A673 (cell line): Measurements from ENCODE around the gene PSTPIP1. TPM values are rescaled to one million over a fixed set of nuclear protein-coding genes. Genes with fewer than 3 reads are reported as not detected.

Source experiments
- BruUV-seq: library from RNA; stranded (reverse); fragments of 400-500 nt; replicated peaks from 2 replicates; lab custom pipeline; 2021; lab: Mats Ljungman, UMichigan
- CTCF ChIA-PET: fragments of 300-600 bp; sonication (Branson Sonifier 250); formaldehyde crosslinking; loops from one replicate; lab custom pipeline; 2022; ENCODE audit warnings: antibody characterized with exemption; lab: Charles Lee
- POLR2A ChIA-PET: fragments of 300-600 bp; sonication (Branson Sonifier 250); formaldehyde crosslinking; loops from one replicate; lab custom pipeline; 2022; ENCODE audit warnings: antibody characterized with exemption; ENCODE audit not compliant: low non-redundant PET; lab: Charles Lee
- DNase-seq: peaks from one replicate; pipeline ENCODE4 v3.0.0-alpha.2; 2015; ENCODE audit warnings: low spot score
- H3K27ac ChIP-seq: fragments of 200-600 bp; sonication (generic); 2 replicates; pipeline ENCODE4 v1.5.1; 2016; ENCODE audit warnings: mixed run types, low read depth, mild to moderate bottlenecking, mixed read lengths, antibody characterized with exemption, low read length; ENCODE audit not compliant: poor library complexity, severe bottlenecking
- H3K27me3 ChIP-seq: fragments of 200-600 bp; sonication (generic); replicated peaks from 2 replicates; pipeline ENCODE4 v1.6.1; 2017; ENCODE audit warnings: mixed run types, low read depth, mild to moderate bottlenecking, mixed read lengths, antibody characterized with exemption, low read length; ENCODE audit not compliant: insufficient read depth, poor library complexity
- H3K36me3 ChIP-seq: fragments of 200-600 bp; sonication (generic); 2 replicates; pipeline ENCODE4 v1.6.1; 2016; ENCODE audit warnings: mixed run types, mild to moderate bottlenecking, mixed read lengths, antibody characterized with exemption, low read length; ENCODE audit not compliant: insufficient read depth, poor library complexity, severe bottlenecking
- H3K4me1 ChIP-seq: fragments of 200-600 bp; sonication (generic); 2 replicates; pipeline ENCODE4 v1.6.1; 2017; ENCODE audit warnings: mixed run types, mild to moderate bottlenecking, mixed read lengths, antibody characterized with exemption, low read length; ENCODE audit not compliant: insufficient read depth, poor library complexity, severe bottlenecking
- H3K4me3 ChIP-seq: fragments of 200-600 bp; sonication (generic); 2 replicates; pipeline ENCODE4 v1.5.1; 2016; ENCODE audit warnings: low read depth, mixed run types, mild to moderate bottlenecking, mixed read lengths, low read length; ENCODE audit not compliant: poor library complexity, severe bottlenecking
- H3K9me3 ChIP-seq: fragments of 200-600 bp; sonication (generic); 2 replicates; pipeline ENCODE4 v1.6.1; 2016; ENCODE audit warnings: mixed run types, low read depth, mild to moderate bottlenecking, mixed read lengths, antibody characterized with exemption, low read length; ENCODE audit not compliant: poor library complexity, severe bottlenecking
- EZH2 ChIP-seq: fragments of 200-600 bp; sonication (generic); IDR thresholded peaks from 2 replicates; pipeline ENCODE4 v1.6.1; 2017; ENCODE audit warnings: borderline replicate concordance, low read depth, mild to moderate bottlenecking, mixed read lengths, antibody characterized with exemption, low read length; ENCODE audit not compliant: poor library complexity, severe bottlenecking
- intact Hi-C: fragments of 100-400 bp; cut with micrococcal nuclease; formaldehyde crosslinking; loops from one replicate; pipeline ENCODE4 v1.10.0; 2022; ENCODE audit not compliant: unreplicated experiment
- total RNA-seq: library from RNA; stranded (reverse); gene quantifications from 2 replicates; pipeline ENCODE4 v1.2.3, GENCODE V29; 2021
- TF ChIP-seq, protein P1 (sequence below): fragments of 300-800, 200-600 bp; sonication (generic); conservative IDR thresholded peaks from 2 replicates; pipeline ENCODE4 v1.5.1; 2017; ENCODE audit warnings: low read depth, mild to moderate bottlenecking, antibody characterized with exemption, low read length, moderate library complexity, mixed read lengths

The PSTPIP1 gene
- total RNA-seq, 1 experiment from 2014 or later: not detected

DNA sequence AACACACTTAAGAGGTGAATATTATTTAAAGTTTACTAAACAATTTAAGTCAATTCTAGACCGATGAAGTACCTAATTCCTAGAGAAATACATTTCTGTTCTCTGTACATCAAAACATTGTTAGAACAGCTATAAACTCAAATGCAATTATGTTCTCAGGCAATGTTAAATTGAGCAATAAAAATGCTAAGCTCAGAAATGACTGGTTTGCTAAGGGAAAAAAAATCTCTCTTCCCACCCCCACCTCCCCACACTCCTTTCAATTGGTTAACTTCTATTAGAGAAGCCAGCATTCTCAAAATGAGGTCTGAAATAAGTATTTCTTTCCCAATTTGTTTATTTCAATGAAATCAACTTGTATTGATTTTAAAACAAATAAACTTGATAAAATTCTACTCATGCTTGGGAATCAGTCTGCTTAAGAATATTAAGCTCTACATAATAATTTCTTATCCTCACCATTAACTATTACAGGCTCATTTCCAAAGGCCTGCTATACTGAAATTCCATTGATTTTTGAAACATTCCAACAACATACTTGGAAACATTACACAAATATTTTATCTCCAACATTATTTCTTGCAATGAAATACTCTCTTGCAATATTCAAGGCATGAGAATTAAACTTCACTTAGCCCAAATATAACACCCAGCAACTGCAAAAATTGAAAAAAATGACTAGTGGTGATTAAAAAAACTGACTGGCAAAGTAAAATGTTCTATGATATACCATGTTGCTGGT lies 53.4 kb downstream of the PSTPIP1 start:
- POLR2A ChIA-PET: no interaction called here
- TF ChIP-seq, protein P1, sequence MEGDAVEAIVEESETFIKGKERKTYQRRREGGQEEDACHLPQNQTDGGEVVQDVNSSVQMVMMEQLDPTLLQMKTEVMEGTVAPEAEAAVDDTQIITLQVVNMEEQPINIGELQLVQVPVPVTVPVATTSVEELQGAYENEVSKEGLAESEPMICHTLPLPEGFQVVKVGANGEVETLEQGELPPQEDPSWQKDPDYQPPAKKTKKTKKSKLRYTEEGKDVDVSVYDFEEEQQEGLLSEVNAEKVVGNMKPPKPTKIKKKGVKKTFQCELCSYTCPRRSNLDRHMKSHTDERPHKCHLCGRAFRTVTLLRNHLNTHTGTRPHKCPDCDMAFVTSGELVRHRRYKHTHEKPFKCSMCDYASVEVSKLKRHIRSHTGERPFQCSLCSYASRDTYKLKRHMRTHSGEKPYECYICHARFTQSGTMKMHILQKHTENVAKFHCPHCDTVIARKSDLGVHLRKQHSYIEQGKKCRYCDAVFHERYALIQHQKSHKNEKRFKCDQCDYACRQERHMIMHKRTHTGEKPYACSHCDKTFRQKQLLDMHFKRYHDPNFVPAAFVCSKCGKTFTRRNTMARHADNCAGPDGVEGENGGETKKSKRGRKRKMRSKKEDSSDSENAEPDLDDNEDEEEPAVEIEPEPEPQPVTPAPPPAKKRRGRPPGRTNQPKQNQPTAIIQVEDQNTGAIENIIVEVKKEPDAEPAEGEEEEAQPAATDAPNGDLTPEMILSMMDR: no peak
- TF ChIP-seq EZH2: no peak
- Histone ChIP-seq H3K36me3 (peaks cover 75% of the 10 kb centered on the region), H3K9me3 (no peaks in the 10 kb centered on the region), H3K4me1 (peaks cover 3% of the 10 kb centered on the region), H3K27ac (no peak overlapping the region), H3K27me3 (no peaks in the 10 kb centered on the region), H3K4me3 (no peak overlapping the region)
- intact Hi-C loops: no loop called here
- no TSS peak for BruUV-seq
- DNase-seq: no peak
- CTCF ChIA-PET: no interaction called here

DNA sequence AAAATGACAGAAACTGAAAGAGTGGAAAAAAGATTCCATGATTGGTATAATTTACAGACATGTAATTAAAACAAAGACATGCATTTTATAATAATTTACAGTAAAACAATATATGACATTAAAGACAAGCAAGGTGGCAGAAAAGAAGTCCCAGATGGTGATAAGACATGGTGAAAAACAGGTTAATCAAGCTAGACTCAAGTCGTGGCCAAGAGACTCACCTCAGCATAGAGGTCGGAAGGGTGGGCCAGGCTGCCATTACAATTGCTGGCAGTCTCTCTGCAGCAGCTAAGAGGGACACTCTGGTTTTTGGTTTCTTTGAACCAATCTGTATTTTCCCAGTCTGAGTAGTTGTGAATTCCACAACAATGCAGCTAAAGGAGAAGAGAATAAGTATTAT lies 57.6 kb downstream of the PSTPIP1 start:
- peaks cover 8% of the 10 kb centered on the region for H3K4me1 ChIP-seq
- ChIA-PET CTCF (no interaction called here), POLR2A (no interaction called here)
- no peaks in the 10 kb centered on the region for H3K27me3 ChIP-seq
- no peak overlapping the region for H3K27ac ChIP-seq
- no peaks in the 10 kb centered on the region for H3K9me3 ChIP-seq
- no peak overlapping the region for H3K4me3 ChIP-seq
- no TSS peak for BruUV-seq
- intact Hi-C loops: no loop called here
- TF ChIP-seq EZH2: no peak
- TF ChIP-seq, protein P1: no peak
- DNase-seq: no peak
- H3K36me3 ChIP-seq: peaks cover 42% of the 10 kb centered on the region

DNA sequence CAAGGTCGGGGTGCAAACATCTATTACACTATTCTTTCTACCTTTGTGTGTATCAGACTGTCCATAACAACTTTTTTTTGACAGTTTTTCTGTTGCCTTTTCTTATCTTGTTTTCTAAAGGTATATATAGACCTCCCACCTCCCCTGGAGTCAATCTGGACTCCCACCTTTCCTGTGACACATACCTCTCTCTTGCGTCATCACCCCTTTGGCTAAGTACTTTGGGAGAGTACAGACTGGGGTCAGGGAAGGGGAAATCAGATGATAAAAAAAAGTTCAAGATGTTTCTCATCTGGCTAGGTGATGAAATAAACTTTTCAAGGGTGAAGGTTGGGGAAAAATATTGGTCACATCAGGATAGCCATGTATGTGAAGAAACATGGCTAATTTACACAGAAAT lies 58.8 kb downstream of the PSTPIP1 start:
- no peak for DNase-seq
- TF ChIP-seq, protein P1: no peak
- no peak for TF ChIP-seq EZH2
- H3K27ac ChIP-seq: no peak overlapping the region
- ChIA-PET POLR2A (no interaction called here), CTCF (no interaction called here)
- H3K4me1 ChIP-seq: peaks cover 13% of the 10 kb centered on the region
- no peak overlapping the region for H3K4me3 ChIP-seq
- H3K27me3 ChIP-seq: no peaks in the 10 kb centered on the region
- no peaks in the 10 kb centered on the region for H3K9me3 ChIP-seq
- intact Hi-C loops: no loop called here
- peaks cover 39% of the 10 kb centered on the region for H3K36me3 ChIP-seq
- no TSS peak for BruUV-seq
